ENCODE measurements around the gene UPF2.
"Not testable (repeated sequence)": the region's sequence is repeated elsewhere in the genome, so short reads cannot be mapped to it uniquely, and the experiment has no call there.

UPF2 gene

DNA sequence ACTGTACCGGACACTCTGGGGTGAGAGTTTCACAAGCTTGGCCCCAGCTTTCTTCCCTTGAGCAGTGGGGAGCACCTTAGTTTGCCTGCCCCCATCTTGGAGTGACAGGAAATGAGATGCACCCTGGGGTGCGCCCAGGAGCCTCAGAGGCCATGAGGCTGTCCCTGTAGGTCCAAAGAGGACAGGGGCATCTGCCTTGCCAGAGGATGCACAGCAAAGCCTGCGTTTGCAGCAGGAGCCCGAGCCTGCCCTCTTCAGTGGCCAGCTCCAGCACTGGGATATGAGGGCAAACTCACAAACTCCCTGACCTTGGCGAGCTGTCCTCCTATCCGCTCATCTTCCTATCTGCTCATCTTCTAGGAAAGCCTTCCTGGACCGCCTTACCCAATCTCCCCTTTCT is 140.0 kb downstream of the UPF2 start:
- DNase-seq, result no peak

DNA sequence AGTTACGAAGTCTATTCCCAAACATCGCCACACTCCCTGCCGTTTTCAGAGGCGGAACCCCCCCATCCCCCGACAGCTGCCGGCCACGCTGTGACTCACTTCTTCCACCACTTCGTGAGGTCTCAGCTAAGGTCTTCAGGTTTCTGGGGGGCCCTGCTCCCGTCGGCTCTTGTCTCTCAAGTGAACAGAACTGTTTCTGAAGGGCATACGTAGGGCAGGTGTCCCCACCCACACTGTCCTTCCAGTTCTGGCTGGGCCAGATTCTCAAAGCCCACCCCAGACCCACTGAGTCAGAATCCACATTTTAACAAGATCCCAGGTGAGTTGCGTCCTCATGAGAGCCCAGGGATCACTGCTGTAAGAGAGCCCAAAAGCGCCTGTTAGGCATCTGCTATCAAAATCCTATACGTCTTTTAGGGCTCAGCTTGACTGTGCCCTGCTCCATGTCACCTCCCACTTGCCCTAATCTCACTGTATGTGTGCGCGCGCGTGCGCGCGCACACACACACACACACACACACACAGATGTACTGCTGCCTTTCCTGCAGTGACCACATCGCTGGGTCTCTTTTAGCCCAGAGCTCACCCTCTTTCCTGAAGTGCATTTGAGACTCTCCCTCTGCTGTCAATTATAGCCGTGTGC is 140.7 kb downstream of the UPF2 start:
- no peak for DNase-seq

DNA sequence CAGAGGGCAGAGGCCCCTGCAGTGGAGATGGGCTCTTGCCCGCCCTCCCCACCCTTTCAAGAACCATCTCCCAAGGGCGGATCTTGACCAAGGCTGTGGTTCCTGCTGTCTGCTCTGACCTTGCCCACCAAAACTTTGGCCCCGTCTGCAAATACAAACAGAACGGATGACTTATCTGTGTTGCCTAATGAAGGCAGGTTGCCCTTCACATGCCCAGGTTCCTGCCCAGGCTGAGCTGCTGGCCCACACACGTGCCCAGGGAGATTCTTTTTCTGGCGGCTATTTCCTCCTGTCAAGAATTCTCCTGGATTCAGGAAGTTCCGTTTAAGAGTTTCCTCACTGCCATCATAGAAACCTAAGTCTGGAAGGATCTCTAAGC is 141.2 kb downstream of the UPF2 start:
- DNase-seq, result no peak

DNA sequence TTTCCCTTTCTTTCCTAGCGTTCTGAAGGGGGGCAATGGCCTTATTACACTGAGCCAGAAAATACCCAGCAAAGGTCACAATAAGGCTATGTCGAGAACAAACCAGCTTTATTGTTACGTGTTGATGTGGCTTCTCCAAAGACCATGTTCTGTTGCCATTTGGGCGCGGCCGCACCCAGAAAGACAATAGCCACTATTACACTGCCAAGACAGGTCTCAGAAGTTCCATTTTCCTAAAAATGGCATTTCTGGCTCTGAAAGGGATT is 141.6 kb downstream of the UPF2 start:
- DNase-seq, result no peak

DNA sequence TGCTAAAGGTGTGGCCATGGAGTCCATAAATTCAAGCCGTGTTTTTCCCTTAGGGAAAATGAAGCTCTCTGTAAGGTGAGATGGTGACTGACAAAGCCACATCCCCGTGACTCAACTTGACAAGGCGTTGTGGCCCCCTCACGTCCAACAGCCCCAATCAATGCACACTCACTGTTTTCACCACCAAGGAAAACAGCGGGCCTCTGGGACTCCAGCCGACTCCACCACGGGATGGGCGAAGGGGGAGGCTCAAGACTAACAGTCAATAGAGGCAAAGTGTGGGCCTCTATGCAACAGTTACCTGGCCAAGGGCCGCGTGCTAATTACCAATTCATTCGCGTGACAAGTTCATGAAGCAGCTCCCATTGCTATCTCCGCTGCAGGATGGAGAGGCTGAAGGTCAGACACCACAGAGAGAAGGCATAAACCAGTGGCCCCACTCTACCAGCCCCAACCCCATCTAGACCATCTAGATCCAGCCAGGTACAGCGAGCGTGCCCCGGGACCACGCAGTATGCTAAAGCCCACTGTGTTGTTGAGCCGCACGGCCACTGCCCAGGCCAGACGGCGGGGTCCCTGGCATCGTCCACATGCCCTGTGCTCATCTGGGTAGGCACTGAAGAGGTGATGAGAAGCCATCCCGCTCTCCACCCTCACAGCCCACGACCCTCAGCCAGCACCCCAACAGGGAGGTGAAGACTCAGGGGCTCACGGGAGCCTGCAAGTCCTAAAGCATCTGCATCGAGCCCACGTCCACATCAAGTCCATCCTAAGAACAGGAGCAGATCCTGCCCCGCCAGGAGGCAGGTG is 143.3 kb downstream of the UPF2 start:
- DNase-seq, result no peak

DNA sequence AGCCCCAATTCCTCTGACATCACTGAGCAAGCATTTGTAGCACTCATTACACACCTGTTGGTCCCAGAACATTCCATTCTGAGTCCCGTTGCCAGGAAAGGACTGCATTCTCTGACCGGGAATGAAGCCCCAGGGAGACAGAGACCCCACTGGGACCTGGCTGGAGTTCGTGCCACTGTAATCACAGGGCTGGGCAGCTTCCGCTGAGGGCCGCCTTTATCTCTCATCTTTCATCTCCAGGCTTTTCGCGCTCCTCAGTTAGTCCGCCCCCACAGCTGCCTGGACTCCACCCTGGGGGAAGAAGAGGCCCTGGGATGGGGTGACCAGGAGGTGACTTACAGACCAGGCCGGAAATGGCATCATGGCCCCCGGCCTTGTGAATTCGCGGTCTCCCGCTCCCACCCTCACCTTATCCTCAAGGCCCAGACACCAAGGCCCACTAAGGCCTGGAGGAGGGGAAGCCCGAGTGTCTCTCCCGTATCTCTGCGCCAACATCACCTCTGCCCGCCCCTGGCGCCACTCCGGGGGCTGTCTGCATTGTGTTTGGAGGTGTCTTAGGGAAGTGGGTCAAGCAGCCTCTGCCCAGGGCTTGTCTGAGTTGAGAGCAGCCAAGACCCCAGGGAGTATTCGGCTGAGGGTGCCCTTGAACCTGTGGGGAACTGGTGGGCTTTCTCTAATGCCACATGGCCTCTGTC is 144.1 kb downstream of the UPF2 start:
- DNase-seq, result no peak

DNA sequence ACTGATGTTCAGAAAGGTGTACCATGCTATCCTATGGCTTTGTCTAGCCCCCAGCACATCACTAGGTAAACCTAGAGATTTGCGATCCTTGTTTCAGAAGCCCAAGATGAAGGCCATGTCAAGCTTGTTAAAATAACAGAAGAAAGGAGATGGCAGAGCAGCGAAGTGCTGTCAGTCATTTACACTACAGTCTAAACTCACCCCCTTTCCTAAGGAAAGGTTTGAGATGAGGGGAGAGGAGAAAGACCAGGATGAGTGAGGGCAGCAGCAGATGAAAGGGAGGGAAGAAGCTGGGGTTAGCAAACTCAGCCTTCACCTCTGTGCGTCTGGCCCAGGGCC is 144.6 kb downstream of the UPF2 start:
- DNase-seq, result no peak

DNA sequence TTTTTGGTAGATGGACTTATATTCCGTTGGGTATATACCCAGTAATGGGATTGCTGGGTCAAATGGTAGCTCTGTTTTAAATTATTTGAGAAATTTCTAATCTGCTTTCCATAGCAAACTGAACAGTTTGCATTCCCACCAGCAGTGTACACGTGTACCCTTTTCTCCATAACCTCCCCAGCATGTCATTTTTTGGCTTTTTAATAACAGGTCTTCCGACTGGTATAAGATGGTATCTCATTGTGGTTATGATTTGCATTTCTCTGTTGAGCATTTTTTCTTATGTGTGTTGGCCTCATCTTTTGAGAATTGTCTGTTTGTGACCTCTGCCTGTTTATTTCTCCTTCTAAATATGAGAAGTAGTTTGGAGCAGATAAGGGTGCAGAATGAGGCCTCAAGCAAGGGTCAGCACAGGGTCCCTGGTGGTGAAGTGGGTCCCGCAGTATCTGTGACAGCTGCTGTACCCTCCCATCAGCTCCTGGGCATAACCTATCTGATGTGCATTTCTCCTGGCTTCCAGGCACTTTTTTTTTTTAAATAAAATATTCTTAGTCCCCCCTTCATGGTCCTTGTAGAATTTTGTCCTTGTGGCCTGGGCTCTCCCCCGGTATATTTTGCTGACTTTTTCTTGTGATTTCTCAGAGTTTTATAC is 145.9 kb downstream of the UPF2 start:
- DNase-seq, result no peak

DNA sequence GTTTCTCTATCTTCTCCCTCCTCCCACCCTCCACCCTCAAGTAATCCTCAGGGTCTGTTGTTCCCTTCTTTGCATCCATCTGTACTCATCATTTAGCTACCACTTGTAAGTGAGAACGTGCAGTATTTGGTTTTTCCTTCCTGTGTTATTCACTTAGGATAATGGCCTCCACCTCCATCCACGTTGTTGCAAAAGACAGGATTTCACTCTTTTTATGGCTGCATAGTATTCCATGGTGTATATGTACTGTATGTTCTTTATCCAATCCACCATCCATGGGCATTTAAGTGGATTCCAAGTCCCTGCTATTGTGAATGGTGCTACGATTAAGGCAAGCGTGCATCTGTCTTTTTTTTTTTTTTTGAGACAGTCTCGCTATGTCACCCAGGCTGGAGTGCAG is 147.0 kb downstream of the UPF2 start:
- no peak for DNase-seq

DNA sequence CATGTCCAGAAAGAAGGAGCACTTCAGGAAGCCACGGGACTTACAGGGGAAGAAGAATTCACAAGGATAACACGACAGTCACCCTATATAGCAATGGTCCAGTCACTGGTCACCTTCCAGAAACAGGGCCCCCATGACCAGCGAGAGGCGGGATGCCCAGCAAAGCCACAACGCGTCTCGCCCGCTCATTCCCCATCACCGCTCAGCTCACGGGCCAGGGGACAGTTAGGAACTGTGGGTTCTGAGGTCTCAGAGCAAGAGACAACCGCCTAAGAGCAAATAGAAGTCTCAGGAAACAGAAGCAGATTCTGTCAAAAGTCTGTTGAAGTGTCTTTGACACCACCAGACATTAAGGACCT is 147.5 kb downstream of the UPF2 start:
- DNase-seq, result no peak

DNA sequence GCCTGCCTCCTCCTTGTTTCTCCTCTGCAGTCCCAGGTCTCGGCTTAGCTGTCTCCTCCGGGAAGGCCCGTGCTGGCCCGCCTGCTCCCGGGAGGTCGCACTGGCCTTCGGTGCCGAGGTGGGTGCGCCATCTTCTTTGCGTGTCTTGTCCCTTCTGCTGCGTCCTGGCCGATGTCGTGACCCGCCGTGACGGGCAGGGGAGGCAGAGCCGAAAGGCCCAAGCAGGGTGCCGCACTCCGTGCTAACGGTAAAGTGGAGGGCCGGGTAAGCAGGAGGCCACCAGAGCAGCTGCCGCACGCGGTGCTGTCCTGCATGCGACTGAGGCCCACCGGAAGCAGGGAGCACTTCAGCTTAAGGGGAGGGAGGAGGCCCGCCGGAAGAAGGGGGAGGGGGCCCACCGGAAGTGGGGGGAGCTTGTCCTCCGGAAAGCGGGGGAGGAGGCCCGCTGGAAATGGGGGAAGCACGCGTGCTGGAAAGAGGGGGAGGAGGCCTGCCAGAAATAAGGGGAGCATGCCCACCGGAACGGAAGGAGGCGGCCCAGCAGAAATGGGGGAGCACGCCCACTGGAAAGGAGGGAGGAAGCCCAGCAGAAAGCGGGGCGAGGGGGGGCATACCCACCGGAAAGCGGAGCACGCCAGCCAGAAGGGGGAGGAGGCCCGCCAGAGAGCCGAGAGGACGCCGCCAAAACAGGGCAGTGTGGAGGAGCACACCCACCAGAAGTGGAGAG is 148.1 kb downstream of the UPF2 start:
- no peak for DNase-seq

DNA sequence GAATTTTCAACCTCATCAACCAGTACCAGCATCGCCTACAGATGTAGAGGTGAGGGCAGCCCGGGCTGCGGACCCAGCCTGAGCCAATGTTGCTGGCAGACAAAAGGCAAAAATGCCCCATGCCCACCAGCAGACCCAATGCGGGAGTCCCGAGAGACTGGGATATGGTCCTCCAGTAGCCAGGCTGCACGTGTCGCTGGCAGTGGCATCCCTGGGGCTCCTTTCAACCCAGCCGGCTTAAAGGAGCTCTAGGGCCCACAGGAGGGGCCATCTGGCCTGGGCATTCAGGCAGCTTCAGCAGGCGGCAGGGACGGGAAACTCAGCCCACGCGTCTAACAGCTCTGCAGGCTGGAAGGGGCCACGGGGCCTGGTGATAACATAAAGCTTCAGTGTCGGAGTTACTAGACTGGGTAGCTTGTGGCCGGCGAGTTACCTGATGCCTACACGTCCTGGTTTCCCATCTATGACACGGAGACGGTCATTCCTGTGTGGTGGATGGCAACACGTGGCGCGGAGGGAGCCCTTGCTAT is 148.8 kb downstream of the UPF2 start:
- DNase-seq, result no peak

DNA sequence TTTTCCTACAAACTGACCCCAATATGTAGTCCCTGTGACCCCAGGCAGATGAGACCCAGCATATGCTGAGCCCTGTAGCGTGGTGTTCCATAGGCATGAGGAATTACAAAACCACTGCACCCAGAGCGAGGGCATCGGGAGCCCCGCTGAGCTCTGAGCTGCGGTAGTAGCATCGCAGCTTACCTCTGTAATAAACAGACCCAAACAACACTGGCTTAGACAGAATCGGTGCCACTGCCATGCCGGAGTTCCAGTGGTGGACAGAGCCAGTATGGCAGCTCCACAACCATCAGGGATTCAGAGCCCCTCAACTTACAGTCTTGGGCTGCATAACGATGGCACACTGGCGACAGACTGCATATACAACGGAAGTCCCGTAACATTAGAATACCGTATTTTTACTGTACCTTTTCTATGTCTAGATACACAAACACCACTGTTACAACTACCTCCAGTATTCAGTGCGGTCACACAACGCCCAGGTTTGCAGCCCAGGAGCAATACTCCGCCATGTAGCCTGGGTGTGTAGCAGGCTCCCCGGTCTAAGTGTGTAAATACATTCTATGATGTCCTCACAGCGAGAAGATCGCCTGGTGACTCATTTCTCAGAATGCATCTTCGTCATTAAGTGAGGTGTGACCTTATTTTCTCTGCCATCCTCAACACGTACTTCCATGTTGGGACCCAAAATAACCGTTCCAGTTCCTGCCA is 150.7 kb downstream of the UPF2 start:
- DNase-seq, result no peak

DNA sequence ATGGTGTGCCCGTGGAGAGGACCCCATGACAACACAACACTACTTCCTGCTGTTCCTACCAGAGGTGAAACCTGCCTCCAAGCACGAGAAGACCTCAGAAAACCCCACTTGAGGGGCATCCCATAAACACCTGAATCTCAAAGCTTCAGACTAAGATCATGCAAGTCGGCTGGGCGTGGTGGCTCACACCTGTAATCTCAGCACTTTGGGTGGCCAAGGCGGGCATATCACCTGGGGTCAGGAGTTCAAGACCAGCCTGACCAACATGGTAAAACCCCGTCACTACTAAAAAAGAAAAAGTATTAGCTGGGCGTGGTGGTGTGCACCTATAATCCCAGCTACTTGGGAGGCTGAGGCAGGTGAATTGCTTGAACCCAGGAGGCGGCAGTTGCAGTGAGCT is 153.3 kb downstream of the UPF2 start:
- DNase-seq, result not testable (repeated sequence)

DNA sequence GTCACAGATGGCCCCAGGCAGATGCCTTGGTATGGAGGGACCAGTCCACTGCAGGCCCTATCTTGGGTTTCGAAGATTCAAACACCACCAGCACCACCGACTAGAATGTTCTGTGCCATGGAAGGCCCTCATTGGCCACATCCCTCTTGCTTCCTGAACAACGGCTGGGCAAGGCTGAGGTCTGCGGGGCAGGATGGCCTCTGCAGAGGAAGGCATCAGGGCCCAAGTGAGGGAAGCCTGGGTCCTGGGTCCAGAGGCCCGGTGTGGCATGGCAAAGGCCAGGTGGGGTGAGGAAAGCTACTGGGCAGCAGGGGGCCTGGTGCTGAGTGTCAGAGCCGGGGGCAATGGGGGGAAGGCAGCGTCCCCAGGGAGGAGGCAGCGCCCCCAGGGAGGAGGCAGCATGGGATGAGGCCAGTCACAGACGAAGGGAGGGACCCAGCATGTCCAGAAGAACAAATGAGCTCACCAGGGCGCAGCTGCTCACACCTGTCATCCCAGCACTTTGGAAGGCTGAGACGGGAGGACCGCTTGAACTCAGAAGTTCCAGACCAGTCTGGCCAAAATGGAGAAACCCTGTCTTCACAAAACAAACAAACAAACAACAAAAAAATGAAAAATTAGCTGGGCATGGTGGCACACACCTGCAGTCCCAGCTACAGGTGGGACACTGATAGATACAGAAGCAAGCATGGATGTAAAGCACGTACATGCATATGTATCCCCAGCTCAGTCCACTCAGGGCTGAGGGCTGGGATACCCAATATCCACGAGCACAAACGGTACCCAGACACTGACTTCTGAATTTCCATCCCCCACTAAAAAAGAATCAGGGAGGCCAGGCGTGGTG is 155.0 kb downstream of the UPF2 start:
- no peak for DNase-seq

DNA sequence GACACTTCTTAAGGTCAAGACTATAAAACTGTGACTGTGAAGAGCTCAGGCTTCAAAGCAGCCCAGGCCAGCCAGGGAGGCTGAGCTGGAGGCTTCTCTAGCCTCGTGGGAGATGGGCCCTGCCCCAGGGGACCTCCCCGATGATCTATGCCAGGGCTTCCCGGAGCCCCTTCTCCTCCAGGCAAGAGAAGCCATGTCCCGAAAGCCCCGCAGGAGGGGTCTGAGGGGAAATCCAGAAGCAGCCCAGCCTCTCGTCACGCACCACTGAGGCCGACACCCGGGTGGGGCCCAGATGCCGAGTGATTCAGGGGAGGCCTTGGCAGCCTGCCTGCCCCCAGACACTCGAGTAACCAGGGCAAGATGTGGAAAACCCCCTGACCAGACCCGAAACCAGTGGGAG is 155.8 kb downstream of the UPF2 start:
- DNase-seq, result no peak

DNA sequence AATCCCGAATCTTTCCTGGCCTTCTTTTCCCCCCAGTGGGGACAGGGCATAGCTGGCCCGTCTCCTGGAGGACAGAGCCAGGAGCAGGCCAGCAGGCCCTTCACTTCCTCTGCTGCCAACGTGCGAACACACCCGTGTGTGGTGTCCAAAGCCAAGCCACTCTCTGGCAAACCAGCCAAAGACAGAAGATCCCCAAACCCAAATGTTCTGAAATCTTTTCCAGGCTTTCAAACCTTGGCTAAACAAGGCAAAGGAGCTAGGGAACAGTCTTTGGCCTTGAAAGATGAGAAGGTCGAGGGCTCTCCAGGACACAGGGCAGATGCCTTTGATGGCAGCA is 156.5 kb downstream of the UPF2 start:
- no peak for DNase-seq

DNA sequence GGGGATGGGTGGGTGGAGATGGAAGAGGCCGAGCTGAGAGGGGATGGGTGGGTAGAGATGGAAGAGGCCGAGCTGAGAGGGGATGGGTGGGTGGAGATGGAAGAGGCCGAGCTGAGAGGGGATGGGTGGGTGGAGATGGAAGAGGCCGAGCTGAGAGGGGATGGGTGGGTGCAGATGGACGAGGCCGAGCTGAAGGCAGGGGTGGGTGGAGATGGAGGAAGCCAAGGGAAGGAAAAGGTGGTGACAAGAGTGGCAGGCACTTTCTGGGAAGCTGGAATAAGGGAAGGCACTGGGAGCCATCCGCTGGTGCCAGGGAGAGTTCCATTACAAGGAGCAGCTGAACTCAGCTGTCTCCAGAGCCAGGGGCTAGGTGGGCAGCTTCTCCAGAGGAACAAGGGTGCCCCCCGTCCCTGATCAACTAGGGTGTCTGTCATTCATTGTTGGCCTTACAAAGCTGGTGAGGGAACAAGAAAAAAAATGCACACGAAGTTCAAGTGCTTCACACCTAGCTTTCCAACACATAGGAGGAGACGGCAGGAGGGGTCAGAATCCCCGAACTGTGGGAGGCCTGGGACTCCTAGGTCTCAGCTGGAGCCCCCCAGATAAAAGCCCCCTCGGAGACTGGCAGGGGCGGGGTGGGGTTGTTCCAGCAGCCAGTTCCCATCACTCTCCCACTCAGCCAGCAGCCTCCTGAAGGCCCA is 157.0 kb downstream of the UPF2 start:
- DNase-seq, result no peak

DNA sequence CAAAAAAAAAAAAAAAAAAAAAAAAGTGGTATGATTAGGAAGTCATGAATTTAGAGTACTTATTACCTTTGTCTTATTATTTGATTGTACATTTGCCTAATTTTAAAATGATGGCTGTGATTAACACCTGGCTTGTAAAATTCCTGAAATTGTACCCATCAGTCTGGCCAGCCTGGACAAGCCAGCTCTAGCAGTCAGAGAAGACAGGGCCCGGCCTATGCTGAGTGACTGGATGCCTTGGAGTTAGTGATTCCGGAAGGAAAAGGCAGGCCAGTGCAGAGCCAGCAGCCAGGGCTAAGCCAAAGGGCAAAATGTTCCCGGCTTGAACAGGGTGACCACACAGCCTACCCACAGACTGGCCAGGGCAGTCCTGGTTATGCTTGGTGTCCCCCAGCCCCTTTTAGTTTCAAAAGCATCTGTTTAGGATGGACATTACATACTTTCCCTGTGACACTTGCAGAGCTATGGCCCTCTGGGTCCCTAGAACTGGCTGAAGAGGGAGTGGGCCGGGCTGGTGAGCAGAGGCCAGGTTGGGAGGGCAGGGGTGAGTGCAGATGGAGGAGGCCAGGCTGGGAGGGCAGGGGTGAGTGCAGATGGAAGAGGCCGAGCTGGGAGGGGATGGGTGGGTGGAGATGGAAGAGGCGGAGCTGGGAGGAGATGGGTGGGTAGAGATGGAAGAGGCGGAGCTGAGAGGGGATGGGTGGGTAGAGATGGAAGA is 157.7 kb downstream of the UPF2 start:
- no peak for DNase-seq

DNA sequence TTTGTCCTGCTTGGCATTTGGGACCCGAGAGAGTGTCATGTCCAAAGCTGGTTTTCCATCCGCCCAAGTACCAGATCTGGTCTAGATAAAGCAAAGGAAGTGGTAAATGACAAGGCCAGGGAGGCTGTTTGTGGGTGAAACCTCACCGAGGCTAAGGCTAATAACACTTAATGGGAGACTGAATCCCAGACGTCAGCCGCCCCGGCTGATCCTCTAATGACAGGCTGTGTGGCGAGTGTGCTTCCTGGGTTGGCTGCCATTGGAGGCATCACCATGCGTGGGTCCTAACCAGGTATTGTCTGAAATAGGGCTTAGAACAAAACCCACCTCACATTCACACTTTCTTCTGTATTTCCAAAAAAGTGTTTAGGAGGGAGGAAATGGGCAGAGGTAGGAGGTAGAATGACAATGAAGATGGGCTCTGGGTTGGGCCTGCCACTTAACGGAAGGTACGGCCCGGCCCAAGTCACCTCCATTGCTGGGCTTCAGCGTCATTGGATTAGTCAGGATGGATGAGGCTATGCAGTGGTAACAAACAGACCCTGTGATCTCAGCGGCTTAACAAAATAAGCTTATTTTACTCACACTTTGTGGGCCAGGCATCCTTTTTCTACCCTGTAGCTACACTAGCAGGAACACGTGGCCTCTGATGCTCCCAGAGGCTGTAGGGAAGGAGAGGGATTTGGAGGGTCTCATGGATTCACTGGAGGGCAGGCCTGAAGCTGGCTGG is 159.8 kb downstream of the UPF2 start:
- DNase-seq, result no peak

All from stimulated activated CD4-positive, alpha-beta T cell treated with anti-CD3 and anti-CD28 coated beads, Interleukin-2, amount 100 ng/mL, for 48 hours (primary cell).